ENCODE data around the gene ZNF891. TPM values are rescaled to one million over a fixed set of nuclear protein-coding genes. Genes with fewer than 3 reads are reported as not detected.
A peak's percentile ranks its signal among the peaks of the same experiment; 100 is the strongest.

ZNF891 gene
- total RNA-seq (2014; rRNA removed; shearing (Covaris generic)): 0.48 and 0.49 TPM in 2 replicates

DNA sequence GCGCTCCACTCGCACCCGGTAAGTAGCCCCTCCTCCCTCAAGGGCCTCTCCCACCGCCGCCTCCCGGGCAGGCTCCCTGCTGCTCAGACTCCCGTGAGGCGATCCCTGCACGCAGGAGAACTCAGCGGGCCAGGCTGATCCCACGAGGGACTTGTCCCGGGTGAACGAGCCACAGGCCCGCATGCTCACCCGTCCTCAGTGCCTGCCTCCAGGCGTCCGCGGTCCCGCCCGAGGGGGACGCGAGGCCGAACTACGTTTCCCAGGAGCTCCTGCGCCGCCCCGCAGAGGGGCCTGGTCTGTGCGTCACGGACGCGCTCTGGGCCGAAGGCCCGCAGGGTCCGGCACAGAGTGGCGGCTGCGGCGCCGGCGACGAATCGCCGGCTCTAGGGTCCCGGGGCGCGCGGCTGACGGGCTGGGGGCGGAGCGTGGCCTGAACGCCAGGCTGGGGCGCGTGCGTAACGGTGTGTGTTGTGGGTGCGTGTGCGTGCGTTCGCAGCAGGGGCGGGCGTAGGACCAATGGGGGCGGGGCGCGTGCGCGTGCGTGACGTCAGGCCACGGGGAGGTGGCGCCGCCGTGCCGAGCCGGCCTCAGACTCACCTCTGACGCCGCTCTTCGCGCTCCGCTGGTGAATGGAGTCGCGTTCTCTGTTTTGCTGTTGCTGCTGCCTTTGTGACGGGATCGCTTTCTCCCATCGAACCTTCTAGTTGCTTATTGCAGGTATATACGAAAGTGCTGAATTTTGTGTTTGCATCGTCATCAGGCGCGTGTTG lies at the start of gene ZNF891, which contains the start of gene ZNF10:
TSS of gene ZNF891 (minus strand) at position 237 of the 770 bp plus-strand sequence. CDS start 8,356 bp downstream, outside the sequence.
TSS of gene ZNF10 (plus strand) at position 590 of the 770 bp plus-strand sequence. CDS start 13,866 bp downstream, outside the sequence.
- DNase-seq (ENCODE audit: low read depth): peak; percentile 92

DNA sequence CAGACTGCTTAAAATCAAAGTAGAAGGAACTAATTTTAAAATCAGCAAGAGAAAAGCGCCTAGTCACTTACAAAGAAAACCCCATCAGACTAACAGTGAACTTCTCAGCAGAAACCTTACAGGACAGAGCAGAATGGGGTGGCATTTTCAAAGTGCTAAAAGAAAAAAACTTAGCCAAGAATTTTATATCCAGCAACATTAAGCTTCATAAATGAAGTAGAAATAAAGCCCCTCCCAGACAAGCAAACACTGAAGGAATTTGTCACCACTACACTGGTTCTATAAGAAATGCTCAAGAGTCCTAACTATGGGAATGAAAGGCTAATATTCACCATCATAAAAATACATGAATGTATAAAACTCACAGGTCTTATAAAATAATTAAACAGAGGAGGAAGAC lies 44.8 kb upstream of the ZNF891 start:
- DNase-seq (ENCODE audit: low read depth): no peak

DNA sequence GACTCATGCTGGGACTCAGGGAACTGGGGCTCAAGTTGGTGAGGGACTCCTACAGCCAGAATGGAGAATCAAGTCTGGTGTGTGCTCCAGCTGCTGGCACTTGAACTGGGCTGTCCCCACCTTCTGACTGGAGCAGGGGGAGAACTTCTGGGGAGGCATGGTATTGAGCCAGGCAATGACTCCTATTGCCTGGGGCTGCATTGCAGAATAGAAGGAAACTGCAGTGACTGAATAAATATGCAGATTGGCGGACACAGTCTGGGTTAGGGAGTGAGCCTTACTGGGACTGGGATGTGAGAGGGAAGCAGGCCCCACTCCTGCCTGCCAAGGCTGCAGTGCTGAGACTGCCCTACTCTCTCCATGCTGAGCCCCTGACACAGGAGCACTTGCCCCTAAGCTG lies 42.4 kb upstream of the ZNF891 start:
- no peak for DNase-seq (ENCODE audit: low read depth)

DNA sequence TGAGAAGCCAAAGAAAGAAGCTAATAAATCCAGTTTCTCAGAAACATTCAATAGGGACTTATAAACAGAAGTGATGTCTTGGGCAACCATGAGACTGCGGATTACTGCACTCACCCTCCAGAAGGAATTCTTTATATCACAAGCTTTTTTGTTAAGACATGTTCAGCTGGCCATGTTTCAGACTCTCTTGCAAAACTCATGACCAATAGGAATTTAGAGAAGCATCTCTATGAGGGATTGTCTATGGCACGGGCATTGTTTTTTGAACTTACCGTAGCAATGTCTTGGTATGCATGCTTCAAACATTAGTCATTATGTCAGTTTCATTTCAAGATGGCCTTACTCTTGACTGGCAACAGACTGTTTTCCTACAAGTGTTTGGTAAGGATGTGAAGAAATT lies 35.7 kb upstream of the ZNF891 start:
- DNase-seq (ENCODE audit: low read depth): no peak

DNA sequence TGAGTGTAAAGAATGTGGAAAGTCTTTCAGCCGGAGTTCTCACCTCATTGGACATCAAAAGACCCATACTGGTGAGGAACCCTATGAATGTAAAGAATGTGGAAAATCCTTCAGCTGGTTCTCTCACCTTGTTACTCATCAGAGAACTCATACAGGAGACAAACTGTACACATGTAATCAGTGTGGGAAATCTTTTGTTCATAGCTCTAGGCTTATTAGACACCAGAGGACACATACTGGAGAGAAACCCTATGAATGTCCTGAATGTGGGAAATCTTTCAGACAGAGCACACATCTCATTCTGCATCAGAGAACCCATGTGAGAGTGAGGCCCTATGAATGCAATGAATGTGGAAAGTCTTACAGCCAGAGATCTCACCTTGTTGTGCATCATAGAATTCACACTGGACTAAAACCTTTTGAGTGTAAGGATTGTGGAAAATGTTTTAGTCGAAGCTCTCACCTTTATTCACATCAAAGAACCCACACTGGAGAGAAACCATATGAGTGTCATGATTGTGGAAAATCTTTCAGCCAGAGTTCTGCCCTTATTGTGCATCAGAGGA lies 26.1 kb upstream of the ZNF891 start:
- DNase-seq (ENCODE audit: low read depth): peak; percentile 3

DNA sequence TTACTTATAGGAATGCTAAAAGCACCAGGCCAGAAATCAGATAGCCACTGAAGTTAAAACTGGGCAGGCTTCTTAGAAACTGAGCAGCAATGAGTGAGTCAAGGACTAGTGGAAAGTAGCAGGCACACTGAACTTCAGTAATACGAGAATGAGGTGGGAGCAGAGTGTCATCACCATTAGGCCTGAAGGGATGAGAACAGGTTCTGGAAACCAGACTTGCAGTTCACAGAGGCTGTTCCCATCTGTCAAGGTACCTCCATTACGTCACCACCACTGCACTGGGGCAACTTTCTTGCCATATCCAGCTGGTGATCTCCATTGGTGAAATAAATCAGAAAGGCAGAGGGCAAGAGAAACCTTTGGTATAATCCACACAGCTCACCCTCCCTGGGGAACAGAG lies 15.9 kb upstream of the ZNF891 start:
- no peak for DNase-seq (ENCODE audit: low read depth)

DNA sequence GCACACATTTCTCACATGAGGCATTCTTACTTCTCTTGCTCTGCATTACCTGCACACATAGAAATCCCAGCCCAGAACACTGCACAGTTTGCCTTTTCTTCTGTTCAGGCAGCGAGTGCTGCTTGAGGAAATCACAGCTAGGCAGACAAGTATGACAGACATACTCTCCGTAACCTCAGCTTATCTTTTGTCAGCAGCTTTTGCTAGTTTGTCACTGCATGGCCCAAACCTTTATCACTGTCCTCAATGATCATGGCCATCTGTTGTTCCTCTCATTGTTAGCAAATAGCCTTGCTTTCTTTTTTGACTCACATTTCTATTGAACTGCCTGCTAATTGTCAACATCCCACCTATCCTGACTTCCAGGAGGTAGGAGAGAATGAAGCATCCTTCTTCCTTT lies 5.7 kb upstream of the ZNF891 start:
- DNase-seq (ENCODE audit: low read depth): no peak

DNA sequence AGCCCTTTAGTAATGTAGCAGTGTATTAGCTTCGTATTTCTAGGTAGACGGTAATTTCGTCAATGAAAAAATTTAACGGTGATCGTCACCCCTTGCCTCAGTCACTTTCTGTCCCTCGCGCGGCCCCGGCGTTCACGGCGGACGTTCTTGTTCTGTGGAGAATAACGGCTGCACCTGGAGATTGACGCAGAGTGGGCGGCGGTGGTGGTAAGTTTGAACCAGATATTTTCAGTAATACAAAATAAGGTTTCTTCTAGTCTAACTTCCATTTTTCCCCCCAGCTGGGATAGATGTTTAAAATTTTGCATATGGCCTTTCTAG lies 694 bp upstream of the ZNF891 start:
- no peak for DNase-seq (ENCODE audit: low read depth)

DNA sequence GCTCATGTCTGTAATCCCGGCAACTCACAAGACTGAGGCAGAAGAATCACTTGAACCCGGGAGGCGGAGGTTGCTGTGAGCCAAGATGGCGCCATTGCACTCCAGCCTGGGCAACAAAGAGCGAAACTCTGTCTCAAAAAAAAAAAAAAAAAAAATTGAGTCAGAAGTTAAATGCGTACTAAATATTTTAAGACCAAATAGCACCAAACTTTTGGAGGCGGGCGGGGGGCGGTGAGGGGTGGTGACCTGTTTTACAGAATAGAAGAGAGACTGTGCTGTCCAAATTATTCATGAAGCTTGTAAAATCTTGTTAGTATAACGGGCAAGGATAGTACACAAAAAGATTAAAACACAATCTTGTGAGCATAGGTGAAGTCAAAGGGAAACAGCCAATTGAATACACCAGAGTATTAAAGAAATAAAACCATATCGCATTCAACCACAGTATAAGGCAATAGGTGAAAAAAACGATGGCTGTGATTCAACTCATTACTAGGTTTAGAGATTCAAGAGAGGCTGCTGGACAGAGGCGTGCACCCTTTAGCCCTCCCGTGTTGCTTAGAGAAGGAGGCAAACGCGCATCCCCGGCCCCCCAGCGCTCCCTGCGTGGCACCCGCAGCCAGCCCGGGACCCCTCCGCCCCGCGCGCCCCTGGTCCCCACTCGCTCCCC lies 571 bp downstream of the ZNF891 start:
- DNase-seq (ENCODE audit: low read depth): peak; percentile 46

DNA sequence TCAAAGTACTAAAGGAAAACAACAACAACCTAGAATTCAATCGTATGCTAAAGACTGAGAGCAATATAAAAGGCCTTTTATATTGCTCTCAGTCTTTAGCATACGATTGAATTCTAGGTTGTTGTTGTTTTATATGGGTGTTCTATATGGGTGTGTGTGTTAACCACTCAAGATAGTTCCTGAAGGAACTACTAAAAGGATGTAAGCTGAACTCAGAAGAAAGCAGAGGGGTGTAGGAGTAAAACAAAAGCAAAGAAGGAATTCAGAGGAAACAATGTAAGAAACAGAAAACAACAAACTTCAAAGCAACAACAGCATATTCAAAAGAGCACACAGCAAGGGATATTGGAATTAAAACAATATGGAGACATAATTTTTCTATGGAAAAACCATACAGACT lies 5.4 kb downstream of the ZNF891 start:
- no peak for DNase-seq (ENCODE audit: low read depth)

DNA sequence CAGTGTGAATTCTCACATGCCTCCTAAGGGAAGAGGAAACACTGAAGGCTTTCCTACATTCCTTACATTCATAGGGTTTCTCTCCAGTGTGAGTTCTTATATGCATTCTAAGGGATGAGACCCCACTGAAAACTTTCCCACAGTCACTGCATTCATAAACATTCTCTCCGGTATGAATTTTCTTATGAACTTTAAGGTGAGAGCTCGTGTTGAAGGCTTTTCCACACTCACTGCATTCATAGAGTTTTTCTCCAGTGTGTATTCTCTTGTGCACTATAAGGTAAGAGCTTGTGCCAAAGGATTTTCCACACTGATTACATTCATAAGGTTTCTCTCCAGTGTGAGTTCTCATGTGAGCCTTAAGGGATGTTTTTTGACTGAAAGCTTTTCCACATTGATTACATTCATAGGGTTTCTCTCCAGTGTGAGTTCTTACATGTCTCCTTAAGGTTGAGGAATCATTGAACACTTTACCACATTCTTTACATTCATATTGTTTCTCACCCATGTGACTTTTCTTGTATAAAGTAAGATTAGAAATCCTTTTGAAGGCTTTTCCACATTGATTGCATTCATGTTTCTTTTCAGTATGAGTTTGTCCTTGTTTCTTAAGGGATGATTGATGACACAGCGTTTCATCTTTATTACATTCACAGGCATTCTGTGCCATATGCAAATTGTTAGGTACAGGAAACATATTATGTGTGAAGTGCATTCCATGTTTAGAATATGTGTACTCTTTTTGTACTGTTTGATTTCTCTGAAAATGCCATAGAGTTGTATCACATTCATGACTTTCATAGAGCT lies 9.5 kb downstream of the ZNF891 start:
- peak; percentile 5 for DNase-seq (ENCODE audit: low read depth)

DNA sequence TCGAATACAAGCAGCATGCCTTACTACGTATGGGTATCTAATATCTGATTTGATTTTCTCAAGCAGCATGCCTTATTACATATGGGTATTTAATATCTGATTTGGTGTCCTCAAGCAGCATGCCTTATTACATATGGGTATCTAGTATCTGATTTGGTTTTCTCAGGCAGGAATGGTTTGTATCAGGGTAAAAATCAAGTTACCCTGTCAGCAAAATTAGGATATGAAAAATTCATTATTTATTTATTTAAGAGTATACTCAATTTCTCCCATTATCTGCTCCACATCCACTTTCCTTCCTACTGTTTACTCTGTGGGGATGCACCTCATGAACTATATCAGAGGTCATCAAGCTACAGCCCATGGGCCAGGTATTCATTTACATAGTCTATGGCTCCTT lies 21.9 kb downstream of the ZNF891 start:
- DNase-seq (ENCODE audit: low read depth): no peak

DNA sequence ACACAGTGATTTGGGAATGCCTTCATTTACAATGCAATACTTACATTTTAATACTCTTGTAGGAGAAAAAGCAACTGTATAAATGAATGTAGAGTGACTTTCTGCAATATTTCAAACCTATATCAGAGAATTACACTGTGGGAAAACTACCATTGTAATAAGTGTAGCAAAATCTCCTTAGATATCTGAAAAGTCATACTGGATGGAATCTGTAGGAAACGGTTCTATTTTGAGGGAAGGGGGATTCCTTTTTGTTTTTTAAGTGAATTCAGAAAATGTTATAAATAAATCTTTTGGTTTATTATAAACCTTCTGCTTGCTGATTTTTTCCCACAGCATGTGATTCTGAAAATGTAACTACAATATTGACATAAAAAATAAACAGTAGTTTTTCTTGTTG lies 23.0 kb downstream of the ZNF891 start:
- DNase-seq (ENCODE audit: low read depth): no peak

DNA sequence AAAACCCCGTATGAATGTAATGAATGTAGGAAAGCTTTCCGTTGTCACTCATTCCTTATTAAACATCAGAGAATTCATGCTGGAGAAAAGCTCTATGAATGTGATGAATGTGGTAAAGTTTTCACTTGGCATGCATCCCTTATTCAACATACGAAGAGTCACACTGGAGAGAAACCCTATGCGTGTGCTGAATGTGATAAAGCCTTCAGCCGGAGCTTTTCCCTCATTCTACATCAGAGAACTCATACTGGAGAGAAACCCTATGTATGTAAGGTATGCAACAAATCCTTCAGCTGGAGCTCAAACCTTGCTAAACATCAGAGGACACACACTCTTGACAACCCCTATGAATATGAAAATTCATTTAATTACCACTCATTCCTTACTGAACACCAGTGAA lies 23.8 kb downstream of the ZNF891 start:
- DNase-seq (ENCODE audit: low read depth): peak; percentile 19

DNA sequence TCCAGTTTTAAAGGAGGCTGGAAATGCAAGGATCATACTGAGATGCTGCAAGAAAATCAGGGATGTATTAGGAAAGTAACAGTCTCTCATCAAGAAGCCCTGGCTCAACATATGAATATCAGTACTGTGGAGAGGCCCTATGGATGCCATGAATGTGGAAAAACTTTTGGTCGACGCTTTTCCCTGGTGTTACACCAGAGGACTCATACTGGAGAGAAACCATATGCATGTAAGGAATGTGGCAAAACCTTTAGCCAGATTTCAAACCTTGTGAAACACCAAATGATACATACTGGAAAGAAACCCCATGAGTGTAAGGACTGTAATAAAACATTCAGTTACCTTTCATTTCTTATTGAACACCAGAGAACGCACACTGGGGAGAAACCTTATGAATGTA lies 24.5 kb downstream of the ZNF891 start:
- no peak for DNase-seq (ENCODE audit: low read depth)

DNA sequence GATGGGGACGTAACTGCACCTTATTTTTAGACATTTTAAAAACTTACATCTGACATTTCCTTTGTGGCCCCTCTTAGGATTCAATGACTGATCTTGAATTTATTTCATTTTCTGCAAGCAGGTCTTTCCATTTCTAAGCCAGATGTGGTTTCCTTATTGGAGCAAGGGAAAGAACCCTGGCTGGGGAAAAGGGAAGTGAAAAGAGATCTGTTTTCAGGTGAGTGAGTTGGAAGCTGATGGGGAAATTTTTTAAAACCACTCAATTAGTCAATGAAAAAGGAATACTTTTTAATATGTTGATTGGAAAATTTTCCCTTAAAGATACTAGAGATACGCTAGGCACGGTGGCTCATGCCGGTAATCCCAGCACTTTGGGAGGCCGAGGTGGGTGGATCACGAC lies 46.7 kb downstream of the ZNF891 start:
- no peak for DNase-seq (ENCODE audit: low read depth)

DNA sequence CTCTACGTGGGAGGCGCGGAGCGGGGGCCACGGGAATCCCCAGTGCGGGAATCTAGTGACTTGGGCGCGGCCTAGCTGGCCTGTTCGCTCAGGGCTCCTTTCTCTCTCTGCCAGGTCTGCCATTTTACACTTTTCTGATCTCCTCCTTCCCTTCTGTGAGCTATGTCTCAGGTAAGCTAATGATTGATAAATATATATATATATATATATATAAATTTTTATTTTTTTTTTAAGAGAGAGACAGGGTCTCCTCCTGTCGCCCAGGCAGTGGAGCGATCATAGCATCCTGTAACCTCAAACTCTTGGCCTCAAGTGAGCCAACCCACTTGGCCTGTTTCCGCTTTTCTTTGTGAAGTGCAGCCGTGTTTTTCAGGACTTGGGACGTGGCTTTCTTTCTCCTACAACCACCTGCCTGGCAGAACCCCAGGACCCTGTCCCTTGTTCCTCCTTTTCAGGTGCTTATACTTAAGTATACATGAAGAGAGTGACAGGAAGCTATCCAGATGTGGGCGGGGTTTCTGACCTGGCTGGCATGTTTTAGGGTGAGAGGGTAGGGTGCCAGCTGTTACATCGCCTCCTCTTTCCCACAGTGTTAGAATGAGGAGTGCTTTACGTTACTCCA lies 48.8 kb downstream of the ZNF891 start:
- DNase-seq (ENCODE audit: low read depth): no peak

DNA sequence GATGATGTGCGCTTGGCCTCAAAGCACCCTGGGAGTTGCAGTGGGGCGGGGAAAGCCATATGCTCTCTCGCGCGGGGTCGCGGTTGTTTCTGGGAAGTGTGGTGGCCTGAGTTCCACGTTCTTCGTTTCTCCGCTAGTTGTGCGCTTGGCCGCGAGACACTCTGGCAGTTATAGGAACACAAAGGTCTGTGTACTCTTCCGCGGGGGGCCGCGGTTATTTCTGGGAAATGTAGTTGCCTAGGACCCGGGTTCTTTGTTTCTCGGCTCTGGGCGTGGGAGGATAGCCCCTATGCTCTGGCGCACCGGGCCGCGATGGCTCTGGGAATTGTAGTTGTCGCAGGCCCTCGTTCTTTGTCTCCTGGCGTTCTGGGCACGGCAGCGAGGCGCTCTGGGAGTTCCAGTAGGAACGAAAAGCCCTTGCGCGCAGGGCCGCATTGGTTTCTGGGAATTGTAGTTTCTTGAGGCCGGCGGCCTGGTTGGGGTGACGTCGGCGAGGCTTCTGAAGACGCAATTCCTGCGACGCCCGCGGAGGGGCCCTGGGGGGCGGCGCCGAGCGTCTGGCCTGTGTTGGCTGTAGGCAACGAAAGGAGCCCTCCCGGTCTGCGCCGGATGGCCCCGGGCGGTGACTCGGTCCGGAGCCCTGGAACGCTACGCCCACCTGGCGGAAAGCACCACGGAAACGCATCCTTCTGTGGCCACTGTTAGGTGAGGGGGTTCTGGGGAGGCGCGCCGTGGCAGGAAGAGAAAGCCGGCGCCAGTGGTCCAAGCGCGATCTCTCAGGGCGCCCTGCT lies 49.5 kb downstream of the ZNF891 start, which contains the start of gene ZNF140:
TSS of gene ZNF140 (plus strand) at position 556 of the 791 bp plus-strand sequence. CDS start 398 bp downstream, outside the sequence.
- DNase-seq (ENCODE audit: low read depth): peak; percentile 92

DNA sequence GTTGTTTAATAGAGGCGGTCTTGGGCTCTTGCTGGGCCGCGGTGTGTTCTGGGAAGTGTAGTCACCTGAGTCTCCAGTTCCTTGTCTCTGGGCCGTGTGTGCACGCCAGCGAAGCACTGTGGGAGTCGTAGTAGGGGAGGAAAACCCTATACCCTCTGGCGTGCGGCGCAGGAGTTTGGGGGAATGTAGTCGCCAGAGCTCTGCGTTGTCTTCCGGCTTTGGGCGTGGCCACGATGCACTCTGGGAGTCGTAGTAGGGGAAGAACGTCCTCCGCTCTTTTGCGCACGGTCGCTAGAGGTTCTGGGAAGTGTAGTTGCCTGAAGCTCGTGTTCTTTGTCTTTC lies 50.1 kb downstream of the ZNF891 start:
- DNase-seq (ENCODE audit: low read depth): peak; percentile 98

DNA sequence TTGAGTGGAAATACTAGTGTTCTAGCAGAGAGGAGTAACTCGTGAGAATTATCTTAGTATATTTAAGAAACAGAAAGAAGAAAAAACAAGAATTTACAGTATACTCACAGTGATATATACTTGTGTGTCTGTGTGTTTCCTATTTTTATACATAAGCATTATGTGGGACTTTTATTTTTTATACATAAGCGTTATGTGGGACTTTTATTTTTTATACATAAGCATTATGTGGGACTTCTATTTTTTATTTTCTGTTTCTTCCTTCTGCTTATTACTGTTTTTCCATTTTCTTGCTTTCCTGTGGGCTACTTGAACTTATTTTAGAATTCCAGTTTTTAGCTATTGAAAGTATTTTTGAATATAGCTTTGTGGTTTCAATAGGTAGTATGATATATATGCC lies 56.2 kb downstream of the ZNF891 start:
- DNase-seq (ENCODE audit: low read depth): no peak

DNA sequence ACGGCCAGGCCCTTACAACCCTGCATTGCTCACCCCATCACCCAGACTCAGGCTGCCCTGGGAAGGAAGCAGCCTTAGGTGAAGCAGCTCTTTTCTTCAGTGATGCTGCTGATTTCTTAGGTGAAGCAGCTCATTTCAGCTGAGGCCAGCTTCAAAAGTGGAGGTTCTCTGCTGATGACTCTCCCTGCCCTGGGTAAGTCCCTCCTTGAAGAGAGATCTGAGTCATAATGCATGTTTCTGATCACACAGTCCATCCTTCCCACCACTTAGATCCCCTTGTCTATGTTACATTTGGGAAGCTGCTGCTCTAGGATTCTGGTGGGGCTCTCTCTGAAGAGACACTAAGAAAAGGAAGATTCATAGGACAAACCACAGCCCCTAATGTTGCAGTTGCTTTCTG lies 66.5 kb downstream of the ZNF891 start:
- no peak for DNase-seq (ENCODE audit: low read depth)

Measured in RPMI7951 (cell line).